HFF-Myc (cell line): ENCODE data around the gene ZNF761.
"Not testable (repeated sequence)": the region's sequence is repeated elsewhere in the genome, so short reads cannot be mapped to it uniquely, and the experiment has no call there.

Experiments used
- DNase-seq: peaks from one replicate; pipeline ENCODE4 v3.0.0-alpha.2; 2011; ENCODE audit warnings: low read depth; ENCODE audit errors: extremely low read depth
- H3K4me3 ChIP-seq: replicated peaks from 2 replicates; pipeline ENCODE4 v1.5.1; 2011; ENCODE audit warnings: low read depth, mild to moderate bottlenecking, control low read depth, low read length
- TF ChIP-seq, protein P1 (sequence below): IDR thresholded peaks from 2 replicates; pipeline ENCODE4 v1.5.1; 2012; ENCODE audit warnings: mild to moderate bottlenecking, low read depth, low read length, control low read depth; ENCODE audit errors: missing control alignments

Gene ZNF761

GRCh38 chr19:53485046-53486004 lies 53.5 kb downstream of the ZNF761 start:
- H3K4me3 ChIP-seq, result no peak overlapping the region
- TF ChIP-seq, protein P1, sequence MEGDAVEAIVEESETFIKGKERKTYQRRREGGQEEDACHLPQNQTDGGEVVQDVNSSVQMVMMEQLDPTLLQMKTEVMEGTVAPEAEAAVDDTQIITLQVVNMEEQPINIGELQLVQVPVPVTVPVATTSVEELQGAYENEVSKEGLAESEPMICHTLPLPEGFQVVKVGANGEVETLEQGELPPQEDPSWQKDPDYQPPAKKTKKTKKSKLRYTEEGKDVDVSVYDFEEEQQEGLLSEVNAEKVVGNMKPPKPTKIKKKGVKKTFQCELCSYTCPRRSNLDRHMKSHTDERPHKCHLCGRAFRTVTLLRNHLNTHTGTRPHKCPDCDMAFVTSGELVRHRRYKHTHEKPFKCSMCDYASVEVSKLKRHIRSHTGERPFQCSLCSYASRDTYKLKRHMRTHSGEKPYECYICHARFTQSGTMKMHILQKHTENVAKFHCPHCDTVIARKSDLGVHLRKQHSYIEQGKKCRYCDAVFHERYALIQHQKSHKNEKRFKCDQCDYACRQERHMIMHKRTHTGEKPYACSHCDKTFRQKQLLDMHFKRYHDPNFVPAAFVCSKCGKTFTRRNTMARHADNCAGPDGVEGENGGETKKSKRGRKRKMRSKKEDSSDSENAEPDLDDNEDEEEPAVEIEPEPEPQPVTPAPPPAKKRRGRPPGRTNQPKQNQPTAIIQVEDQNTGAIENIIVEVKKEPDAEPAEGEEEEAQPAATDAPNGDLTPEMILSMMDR, result no peak
- DNase-seq, result no peak

DNA sequence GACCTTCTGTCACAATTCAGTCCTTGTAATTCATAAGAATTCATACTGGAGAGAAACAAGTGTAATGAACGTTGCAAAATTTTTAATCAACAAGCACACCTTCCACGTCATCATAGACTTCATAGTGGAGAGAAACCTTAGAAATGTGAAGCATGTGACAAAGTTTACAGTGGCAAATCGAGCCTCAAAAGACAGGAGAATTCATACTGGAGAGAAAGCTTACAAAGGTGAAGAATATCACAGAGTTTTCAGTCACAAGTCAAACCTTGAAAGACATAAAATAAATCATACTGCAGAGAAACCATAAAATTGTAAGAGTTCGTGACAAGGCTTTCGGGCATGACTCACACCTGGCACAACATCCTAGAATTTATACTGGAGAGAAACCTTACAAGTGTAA lies 60.4 kb downstream of the ZNF761 start:
- H3K4me3 ChIP-seq, result no peak overlapping the region
- no peak for DNase-seq
- TF ChIP-seq, protein P1, result no peak

GRCh38 chr19:53497311-53498023 lies 65.7 kb downstream of the ZNF761 start:
- DNase-seq, H3K4me3 ChIP-seq: not testable (repeated sequence)

DNA sequence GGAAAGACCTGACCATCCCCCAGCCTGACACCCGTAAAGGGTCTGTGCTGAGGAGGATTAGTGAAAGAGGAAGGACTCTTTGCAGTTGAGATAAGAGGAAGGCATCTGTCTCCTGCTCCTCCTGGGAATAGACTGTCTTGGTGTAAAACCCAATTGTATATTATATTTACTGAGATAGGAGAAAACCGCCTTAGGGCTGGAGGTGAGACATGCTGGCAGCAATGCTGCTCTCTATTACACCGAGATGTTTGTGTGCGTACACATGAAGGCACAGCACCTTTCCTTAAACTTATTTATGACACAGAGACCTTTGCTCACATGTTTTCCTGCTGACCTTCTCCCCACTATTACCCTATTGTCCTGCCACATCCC lies 66.2 kb downstream of the ZNF761 start:
- not testable (repeated sequence) for DNase-seq, H3K4me3 ChIP-seq

- H3K4me3 ChIP-seq, DNase-seq: not testable (repeated sequence)
Measured at GRCh38 chr19:53503151-53503550, 71.4 kb downstream of the ZNF761 start.

DNA sequence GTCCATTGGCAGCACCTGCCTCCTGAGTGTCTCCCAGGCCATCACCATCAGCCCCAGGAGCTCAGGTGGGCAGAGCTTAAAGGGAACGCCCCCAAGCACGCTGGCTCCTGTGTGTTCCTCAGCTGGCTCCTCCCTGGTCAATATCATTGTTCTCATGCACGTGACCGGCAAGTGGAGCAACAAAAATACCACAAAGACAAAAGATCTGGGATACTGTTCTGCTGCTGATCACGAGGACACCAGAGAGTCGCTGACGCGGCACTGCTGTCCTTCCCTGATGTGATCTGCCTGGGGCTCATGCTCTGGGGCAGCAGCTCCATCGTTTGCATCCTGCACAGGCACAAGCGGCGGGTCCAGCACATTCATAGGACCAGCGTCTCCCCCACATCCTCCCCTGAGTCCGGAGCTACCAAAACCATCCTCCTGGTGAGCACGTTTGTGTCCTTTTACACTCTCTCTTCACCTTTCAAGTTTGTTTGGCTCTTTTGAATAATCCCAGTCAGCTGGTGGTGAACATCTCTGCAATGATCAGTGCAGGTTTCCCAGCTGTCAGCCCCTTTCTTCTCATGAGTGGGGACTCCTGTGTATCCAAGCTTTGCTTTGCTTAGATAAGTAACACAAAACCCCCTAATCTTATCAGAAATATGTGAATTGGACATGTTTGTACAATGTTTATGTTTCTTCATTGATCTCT lies 72.0 kb downstream of the ZNF761 start:
- not testable (repeated sequence) for DNase-seq, H3K4me3 ChIP-seq

- DNase-seq, result not testable (repeated sequence)
Measured at GRCh38 chr19:53504365-53504703, 72.5 kb downstream of the ZNF761 start.

DNA sequence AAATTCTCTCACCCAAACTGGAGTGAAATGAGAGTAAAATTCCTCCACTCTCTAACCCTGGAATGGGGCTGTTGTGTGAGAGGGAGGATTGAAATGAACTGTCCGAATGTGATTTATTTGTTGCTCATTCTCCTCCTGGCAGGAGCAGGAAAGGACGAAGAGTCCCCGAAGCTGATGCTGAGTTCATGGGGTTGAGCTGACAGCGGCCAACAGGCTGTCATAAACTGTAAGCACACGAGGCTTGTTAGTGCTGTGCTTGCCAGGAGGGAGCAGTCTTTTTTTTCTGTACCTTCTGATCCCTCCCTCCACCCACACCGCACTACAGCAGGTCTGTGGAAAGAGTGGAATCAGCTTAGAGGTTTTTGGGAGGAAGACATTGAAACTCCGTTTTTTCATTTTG lies 73.1 kb downstream of the ZNF761 start:
- no peak for DNase-seq
- TF ChIP-seq, protein P1, result no peak
- no peak overlapping the region for H3K4me3 ChIP-seq

More at GRCh38 chr19:53504365-53504703, 72.5 kb downstream of the ZNF761 start:
- not testable (repeated sequence) for H3K4me3 ChIP-seq
- TF ChIP-seq, protein P1, result peak; percentile 5
